ENCODE data around the gene DHPS.
"Not testable (repeated sequence)": the region's sequence is repeated elsewhere in the genome, so short reads cannot be mapped to it uniquely, and the experiment has no call there.

Gene DHPS

DNA sequence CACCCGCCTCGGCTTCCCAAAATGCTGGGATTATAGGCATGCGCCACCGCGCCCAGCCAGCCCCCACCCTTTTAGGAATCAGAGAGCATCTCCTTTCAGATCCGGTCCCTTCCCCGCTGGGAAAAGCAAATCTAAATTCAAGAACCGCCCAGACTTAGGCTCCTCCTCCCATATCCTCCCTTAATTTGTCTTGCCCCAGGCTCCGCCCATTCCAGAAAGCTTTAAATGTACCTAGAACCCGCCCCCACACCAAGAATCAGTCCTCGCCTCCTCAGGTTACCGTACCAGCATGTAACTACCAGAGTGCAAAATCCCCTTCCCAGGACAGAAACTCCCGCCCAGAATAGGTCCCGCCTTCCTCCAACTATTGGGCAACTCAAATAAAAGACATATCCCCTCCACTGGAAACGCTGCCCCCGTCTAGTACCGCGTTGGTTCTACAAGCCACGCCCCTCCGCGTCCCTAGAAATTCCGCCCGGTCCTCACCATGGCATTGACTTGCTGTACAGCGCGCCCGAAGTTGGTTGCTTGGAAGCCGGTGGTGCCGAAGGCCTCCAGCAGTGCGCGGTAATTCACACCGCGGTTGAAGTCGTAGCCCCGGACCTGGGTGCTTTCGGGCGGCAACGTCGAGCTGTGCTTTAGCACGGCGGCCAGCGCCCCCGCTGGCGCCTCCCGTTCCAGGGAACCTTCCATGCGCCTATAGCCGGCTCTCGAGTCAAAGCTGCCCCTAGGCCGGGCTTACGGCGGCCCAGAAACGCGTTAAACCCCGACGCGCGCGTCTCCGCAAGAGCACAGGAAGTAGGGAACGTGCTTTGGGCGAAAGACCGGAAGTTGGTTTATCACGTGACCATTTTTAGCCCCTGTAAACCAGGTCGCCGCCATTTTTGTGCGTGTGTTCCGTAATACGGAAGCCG, at the start of gene DHPS:
Gene DHPS, minus strand, starts transcription at position 807 of the 914 bp plus-strand sequence. Its CDS starts 114 bp downstream, at position 693.
- DNase-seq = peak; percentile 92

DNA sequence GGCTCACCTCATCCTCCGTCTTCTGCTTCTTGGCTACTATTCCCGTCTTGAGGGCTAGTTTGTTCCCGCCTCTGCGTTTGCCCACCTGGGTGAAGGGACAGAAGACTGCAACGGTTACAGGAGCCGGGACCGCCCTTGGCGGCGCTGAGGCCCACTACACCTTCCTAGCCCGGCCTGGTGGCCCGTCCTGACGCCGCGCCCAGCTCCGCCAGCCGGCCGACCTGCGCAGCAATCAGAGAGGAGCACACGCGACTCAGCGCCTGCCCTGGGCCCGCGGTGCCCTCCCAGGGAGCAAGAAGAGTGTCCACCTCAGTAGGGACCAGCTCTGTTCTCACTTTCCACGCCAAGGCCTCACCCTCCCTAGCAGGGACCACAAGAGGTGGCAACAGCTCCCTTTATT, 49.7 kb upstream of the DHPS start:
- no peak for DNase-seq

DNA sequence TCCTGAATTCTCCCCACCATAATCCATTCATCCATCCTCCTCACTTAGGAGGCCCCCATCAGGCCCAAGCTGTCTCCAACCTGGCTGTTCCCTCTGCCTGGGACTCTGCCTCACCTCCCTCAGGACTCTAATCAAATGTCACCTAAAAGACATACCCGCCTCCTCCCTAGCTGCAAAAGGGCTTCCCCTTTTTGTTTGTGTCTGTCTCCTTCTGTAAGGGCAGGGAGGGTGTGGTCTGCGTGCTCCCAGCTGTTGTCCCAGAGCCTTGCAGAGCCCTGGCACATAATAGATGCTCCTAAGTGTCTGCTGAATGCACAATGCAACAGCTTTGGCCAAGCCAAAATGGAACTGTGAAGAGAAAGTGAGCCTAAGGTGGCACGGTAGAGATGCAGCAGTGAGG, 48.4 kb upstream of the DHPS start:
- no peak for DNase-seq

- DNase-seq = no peak
Measured at GRCh38 chr19:12727745-12728433, 46.2 kb upstream of the DHPS start.

DNA sequence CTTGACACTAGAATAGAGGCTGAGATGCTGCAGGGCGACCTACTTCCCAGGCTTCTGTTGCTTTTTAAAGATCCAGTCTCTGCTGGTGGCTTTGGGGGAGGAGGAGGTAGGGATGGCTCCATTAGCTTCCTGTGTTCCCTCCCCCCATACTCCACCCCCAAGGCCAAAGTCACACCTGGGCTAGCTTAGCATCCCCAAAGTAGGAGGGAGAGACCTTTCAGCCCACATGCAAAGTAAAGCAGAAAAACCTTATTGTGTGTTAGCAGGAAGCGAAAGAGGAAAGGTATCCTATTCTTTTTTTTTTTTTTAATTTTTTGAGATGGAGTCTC, 45.3 kb upstream of the DHPS start:
- no peak for DNase-seq

DNA sequence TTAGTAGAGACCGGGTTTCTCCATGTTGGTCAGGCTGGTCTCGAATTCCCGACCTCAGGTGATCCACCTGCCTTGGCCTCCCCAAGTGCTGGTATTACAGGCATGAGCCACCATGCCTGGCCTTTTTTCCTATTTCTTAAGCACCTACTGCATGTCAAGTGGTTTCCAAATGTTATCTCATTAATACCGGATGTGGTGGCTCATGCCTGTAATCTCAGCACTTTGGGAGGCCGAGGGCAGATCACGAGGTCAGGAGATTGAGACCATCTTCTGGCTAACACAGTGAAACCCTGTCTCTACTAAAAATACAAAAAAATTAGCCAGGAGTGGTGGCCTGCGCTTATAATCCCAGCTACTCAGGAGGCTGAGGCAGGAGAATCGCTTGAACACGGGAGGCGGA, 43.9 kb upstream of the DHPS start:
- not testable (repeated sequence) for DNase-seq

- DNase-seq = peak; percentile 86
Measured at GRCh38 chr19:12723641-12724426, 42.2 kb upstream of the DHPS start, which contains the start of gene TNPO2. TNPO2 (minus strand) TSS chr19:12723932; CDS start chr19:12720977, 2,955 bp downstream.

DNA sequence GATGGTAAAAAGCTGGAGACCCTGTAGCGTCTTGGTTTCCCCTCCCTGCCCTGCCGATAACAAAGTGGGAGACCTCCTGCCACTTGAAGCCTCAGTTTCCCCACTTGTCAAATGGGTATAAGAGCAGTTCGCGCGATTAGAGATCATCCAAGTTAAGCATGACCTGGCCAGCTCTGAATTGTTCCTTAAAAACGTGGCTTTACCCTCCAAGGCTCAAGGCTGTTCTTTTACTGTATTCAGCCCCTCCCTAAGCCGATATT, 41.6 kb upstream of the DHPS start:
- DNase-seq = peak; percentile 34

DNA sequence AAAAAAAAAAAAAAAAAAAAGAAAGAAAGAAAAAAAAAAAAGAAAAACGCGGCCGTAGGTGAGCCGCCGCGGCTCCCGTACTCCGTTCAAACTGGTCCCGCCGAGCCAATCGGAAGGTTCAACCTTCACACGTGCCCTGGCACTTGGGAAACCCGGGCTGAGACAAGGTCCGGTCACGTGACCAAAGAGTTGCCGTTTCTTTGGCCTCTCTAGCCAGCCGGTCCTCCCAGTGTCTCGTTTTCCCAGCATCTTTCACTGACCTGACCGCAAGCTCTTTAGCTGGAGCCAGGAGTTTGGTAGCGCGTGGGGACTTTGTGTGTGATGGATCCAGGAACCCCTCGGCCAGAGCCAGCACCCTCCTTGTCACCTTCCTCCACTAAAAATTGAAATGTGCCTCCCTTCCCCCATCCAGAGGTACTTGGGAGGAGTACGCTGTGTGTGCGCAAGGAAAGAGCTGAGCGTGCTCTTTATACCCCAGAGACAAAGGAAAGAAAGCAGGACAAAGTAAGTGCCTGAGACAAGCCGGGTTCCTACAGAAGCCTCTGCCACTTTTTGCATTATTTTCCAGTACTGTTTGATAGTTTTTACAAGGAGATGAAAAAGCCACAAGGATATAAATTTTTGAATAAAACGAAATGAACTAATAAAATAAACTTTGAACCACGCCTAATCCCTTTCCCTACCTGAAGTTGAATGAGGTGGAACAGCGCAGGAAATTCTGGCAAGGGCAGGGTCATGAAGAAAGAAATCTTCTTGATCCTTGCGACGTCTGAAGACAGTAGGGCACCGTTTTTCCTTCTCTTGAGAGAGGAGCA, 41.1 kb upstream of the DHPS start:
- DNase-seq = peak; percentile 94

- peak; percentile 74 for DNase-seq
Measured at GRCh38 chr19:12721656-12722565, 40.2 kb upstream of the DHPS start.

DNA sequence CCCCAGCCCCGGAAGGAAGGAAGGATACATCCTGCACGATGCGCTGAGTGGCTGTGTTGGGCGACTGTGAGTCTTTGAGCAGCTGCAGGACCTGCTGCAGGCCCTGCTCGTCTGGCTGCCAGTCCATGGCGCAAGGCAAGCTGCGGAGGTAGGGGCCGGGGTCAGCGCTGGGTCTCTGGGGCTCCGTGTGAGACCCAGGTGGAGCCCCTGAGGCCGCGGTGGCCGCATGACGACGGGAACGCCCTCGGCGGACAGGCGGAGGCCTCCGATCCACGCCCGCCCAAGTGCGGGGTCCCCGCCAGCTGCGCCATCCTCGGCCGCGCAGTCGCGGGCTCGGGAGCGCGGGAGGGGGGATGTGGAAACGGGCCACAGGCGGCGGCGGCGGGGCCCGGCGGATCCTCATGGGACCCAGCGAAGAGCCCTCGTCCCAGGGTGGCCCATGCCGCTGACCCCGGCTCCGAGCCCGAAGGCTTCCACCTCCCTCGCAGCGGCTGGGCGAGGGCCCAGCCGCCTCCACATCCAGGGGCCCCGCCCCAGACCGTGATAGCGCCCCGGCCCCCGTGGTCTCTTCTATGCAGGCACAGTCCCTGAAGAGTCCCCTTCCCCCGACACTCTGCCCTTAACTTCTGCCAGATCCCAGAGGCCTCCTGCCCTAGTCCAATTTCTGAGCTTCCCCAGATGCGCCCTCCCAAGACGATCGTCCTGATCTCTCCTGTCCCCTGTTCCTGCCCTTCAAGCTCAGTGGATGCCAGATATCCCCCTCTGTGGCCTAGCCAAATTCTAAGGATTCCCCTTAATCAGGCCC, 39.4 kb upstream of the DHPS start:
- DNase-seq = peak; percentile 37

- no peak for DNase-seq
Measured at GRCh38 chr19:12720296-12720695, 38.6 kb upstream of the DHPS start.

GRCh38 chr19:12715929-12716328, 34.2 kb upstream of the DHPS start:
- DNase-seq = no peak

DNA sequence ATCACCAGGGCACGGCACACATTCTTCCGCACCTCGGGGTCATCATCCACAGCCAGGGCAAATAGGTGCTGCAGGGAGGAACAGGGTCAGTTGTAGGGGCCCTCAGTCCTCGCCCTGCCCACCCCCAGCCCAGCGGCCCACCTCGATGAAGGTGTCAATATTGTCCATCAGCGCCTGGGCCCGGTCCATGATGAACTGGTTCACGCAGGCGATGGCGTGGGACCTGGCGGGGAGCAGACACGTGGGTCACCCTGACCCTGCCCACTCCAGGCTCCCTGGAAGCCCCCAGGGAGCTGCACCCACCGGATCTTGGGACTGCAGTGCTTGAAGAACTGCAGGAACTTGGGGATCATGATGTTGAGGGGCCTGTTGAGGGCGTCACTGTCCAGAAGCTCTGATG, 33.4 kb upstream of the DHPS start:
- no peak for DNase-seq

- DNase-seq = not testable (repeated sequence)
Measured at GRCh38 chr19:12713304-12713703, 31.6 kb upstream of the DHPS start.

- DNase-seq = peak; percentile 50
Measured at GRCh38 chr19:12712077-12712476, 30.4 kb upstream of the DHPS start.

GRCh38 chr19:12711187-12711586, 29.5 kb upstream of the DHPS start:
- no peak for DNase-seq

GRCh38 chr19:12708641-12709040, 27.0 kb upstream of the DHPS start:
- DNase-seq = no peak

DNA sequence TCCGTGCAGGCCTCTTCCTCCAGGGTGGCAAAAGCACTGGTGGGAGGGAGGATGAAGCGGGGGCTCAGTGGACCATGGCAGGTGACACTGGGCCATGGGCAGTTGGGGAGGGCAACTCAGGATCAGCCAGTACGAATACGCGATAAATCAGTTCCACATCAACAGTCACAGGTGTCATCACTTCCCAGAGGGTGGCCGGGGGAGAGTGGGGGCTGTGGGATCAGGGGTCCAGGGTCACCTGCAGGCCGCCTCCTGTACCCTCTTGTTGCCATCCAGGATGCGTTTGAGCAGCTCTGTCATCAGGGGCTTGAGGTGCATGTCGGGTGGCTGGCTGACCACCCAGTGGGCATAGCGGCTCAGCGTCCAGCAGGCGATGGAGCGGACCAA, 24.6 kb upstream of the DHPS start:
- DNase-seq = no peak

DNA sequence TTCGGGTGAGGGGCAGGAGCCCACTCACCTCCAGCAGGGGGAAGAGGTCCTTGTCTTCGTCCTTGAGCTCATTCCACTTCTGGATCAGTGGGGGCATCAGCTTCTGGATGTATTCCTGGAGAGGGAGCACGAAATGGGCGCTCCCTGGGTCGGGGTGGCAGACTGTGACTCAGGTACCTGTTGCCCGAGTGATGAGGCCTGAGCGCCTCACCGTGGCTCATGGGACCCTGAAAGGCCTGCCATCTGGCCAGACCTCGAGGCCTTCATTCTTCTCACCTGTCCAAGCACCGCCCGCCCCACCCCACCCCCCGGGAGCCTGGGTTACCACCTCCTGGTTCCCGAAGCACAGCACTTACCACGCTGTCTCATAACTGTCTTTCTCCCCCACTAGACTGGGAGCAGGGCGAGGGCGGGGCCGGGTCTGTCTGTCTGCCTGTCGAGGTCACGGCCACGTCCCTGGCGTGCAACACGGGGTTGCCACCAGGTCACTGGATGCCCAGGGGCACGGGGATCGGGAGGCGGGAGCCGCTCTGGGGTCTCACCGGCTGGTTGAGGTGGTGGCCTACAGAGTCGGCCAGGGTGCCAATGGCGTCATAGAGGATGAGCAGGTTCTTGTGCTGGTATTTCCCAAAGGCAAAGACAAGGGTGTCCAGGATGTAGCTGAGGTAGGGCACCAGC, 24.1 kb upstream of the DHPS start:
- no peak for DNase-seq
